DMS 273 (cell line): Measurements from ENCODE around the gene VAMP2.

Experiments
- DNase-seq: peaks from one replicate; lab custom pipeline; 2025; ENCODE audit not compliant: unreplicated experiment; lab: John Stamatoyannopoulos, UW

VAMP2 gene

GRCh38 chr17:8124350-8125153, 38.2 kb downstream of the VAMP2 start:
- peak; percentile 58 for DNase-seq

- peak; percentile 63 for DNase-seq
These were observed 38.9 kb downstream of the VAMP2 start, which contains the start of gene HES7 for GRCh38 chr17:8123695-8124349. Gene HES7, minus strand, starts transcription at chr17:8124106. Its CDS starts 22 bp downstream, at chr17:8124084.

- peak; percentile 67 for DNase-seq
These were observed 39.6 kb downstream of the VAMP2 start for GRCh38 chr17:8122924-8123694.

GRCh38 chr17:8122422-8122923, 40.3 kb downstream of the VAMP2 start:
- DNase-seq, result peak; percentile 59

GRCh38 chr17:8121681-8122421, 40.9 kb downstream of the VAMP2 start:
- peak; percentile 83 for DNase-seq

- DNase-seq, result no peak
These were observed 41.4 kb downstream of the VAMP2 start for GRCh38 chr17:8121407-8121680.

- peak; percentile 87 for DNase-seq
These were observed 42.0 kb downstream of the VAMP2 start for GRCh38 chr17:8120520-8121406.

- DNase-seq, result peak; percentile 94
These were observed 42.9 kb downstream of the VAMP2 start for GRCh38 chr17:8119581-8120519.

- peak; percentile 92 for DNase-seq
These were observed 43.8 kb downstream of the VAMP2 start for GRCh38 chr17:8118769-8119580.

GRCh38 chr17:8117980-8118768, 44.6 kb downstream of the VAMP2 start, which contains the start of gene ALOXE3:
Gene ALOXE3, minus strand, starts transcription at chr17:8118514. Its CDS starts 524 bp downstream, at chr17:8117990.
- peak; percentile 70 for DNase-seq

- DNase-seq, result no peak
These were observed 45.3 kb downstream of the VAMP2 start for GRCh38 chr17:8117367-8117979.

- DNase-seq, result no peak
These were observed 46.0 kb downstream of the VAMP2 start for GRCh38 chr17:8116776-8117175.

- DNase-seq, result no peak
These were observed 51.8 kb downstream of the VAMP2 start for GRCh38 chr17:8110907-8111306.

- no peak for DNase-seq
These were observed 52.3 kb downstream of the VAMP2 start for GRCh38 chr17:8110456-8110804.

GRCh38 chr17:8109661-8110455, 52.9 kb downstream of the VAMP2 start:
- peak; percentile 72 for DNase-seq
